ENCODE results near the gene HOXD11. TPM values are rescaled to one million over a fixed set of nuclear protein-coding genes. Genes with fewer than 3 reads are reported as not detected.
A peak's percentile ranks its signal among the peaks of the same experiment; 100 is the strongest.

The HOXD11 gene
- total RNA-seq, 1 experiment from 2014 or later: not detected

DNA sequence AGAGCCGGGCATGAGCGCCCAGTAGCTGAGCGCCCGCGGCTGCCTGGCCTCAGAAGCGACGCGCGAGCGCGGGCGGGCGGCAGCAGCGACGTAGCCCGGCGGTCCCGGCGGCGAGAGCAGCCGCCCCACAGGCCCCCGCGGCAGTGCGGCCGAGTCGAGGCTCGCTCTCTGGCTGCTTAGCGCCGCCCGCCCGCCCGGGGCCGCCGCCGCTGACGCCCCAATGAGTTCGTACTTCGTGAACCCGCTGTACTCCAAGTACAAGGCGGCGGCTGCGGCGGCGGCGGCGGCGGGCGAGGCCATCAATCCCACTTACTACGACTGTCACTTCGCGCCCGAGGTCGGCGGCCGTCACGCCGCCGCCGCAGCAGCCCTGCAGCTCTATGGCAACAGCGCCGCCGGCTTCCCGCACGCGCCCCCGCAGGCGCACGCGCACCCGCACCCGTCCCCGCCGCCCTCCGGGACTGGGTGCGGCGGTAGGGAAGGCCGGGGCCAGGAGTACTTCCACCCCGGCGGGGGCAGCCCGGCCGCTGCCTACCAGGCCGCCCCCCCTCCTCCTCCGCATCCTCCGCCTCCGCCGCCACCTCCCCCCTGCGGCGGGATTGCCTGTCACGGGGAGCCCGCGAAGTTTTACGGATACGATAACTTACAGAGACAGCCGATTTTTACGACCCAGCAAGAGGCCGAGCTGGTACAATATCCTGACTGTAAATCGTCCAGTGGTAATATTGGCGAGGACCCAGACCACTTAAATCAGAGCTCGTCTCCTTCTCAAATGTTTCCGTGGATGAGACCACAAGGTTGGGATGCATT, 23.3 kb downstream of the HOXD11 start:
- POLR2A ChIA-PET: no interaction called here
- Mint-ChIP-seq H3K9me3 (no peaks in the 10 kb centered on the region), H3K27ac (no peak overlapping the region), H3K4me3 (peak overlapping the region; percentile 45), H3K36me3 (0 out of 2 replicates have a peak, but pooled peaks cover 2% of the 10 kb centered on the region), H3K27me3 (ENCODE audit: low read depth) (peaks cover 98% of the 10 kb centered on the region), H3K4me1 (peaks cover 27% of the 10 kb centered on the region)
- CTCF ChIA-PET: interaction anchor here (1.2 to 3.1 kb wide), 3 partner anchors 10 to 424 kb away, joined by 3 to 14 read pairs (median 3); no protein-coding TSS in a partner anchor
- ATAC-seq (peak; percentile 40), DNase-seq (ENCODE audit: low spot score) (peak; percentile 56)
- no peak for TF ChIP-seq PRRX2 (CRISPR knock-in tag; IDR thresholded peaks at IDR 0.05)
- no peak for TF ChIP-seq TEAD4 (CRISPR knock-in tag; IDR thresholded peaks at IDR 0.05)
- TF ChIP-seq, protein P1, sequence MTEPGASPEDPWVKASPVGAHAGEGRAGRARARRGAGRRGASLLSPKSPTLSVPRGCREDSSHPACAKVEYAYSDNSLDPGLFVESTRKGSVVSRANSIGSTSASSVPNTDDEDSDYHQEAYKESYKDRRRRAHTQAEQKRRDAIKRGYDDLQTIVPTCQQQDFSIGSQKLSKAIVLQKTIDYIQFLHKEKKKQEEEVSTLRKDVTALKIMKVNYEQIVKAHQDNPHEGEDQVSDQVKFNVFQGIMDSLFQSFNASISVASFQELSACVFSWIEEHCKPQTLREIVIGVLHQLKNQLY (CRISPR knock-in tag; IDR thresholded peaks at IDR 0.05): no peak
- no peak for TF ChIP-seq STAT6 (CRISPR knock-in tag; conservative IDR thresholded peaks at IDR 0.05; ENCODE audit: low read depth)
- TF ChIP-seq, protein P2, sequence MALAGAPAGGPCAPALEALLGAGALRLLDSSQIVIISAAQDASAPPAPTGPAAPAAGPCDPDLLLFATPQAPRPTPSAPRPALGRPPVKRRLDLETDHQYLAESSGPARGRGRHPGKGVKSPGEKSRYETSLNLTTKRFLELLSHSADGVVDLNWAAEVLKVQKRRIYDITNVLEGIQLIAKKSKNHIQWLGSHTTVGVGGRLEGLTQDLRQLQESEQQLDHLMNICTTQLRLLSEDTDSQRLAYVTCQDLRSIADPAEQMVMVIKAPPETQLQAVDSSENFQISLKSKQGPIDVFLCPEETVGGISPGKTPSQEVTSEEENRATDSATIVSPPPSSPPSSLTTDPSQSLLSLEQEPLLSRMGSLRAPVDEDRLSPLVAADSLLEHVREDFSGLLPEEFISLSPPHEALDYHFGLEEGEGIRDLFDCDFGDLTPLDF (CRISPR knock-in tag; IDR thresholded peaks at IDR 0.05): no peak
- TF ChIP-seq ZNF416 (CRISPR knock-in tag; IDR thresholded peaks at IDR 0.05): no peak
- TF ChIP-seq MXD4 (CRISPR knock-in tag; IDR thresholded peaks at IDR 0.05; ENCODE audit: borderline replicate concordance): no peak
- TF ChIP-seq IRF1 (CRISPR knock-in tag; IDR thresholded peaks at IDR 0.05): no peak
- TF ChIP-seq SMAD4 (CRISPR knock-in tag; IDR thresholded peaks at IDR 0.05): no peak
- no peak for TF ChIP-seq NR3C1 (CRISPR knock-in tag; conservative IDR thresholded peaks at IDR 0.05; ENCODE audit: low read depth)
- no peak for TF ChIP-seq CDX4 (CRISPR knock-in tag; IDR thresholded peaks at IDR 0.05; ENCODE audit: borderline replicate concordance)
- TF ChIP-seq ZNF425 (CRISPR knock-in tag; conservative IDR thresholded peaks at IDR 0.05): no peak
- no peak for TF ChIP-seq OVOL2 (CRISPR knock-in tag; IDR thresholded peaks at IDR 0.05; ENCODE audit: borderline replicate concordance)
- no peak for TF ChIP-seq ZNF396 (CRISPR knock-in tag; IDR thresholded peaks at IDR 0.05; ENCODE audit: borderline replicate concordance)
- TF ChIP-seq ESRRA (CRISPR knock-in tag; IDR thresholded peaks at IDR 0.05; ENCODE audit: borderline replicate concordance): no peak
- TF ChIP-seq, protein P3, sequence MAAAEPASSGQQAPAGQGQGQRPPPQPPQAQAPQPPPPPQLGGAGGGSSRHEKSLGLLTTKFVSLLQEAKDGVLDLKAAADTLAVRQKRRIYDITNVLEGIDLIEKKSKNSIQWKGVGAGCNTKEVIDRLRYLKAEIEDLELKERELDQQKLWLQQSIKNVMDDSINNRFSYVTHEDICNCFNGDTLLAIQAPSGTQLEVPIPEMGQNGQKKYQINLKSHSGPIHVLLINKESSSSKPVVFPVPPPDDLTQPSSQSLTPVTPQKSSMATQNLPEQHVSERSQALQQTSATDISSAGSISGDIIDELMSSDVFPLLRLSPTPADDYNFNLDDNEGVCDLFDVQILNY (CRISPR knock-in tag; IDR thresholded peaks at IDR 0.05): no peak
- no peak for TF ChIP-seq GTF2I (CRISPR knock-in tag; conservative IDR thresholded peaks at IDR 0.05)
- no peak for TF ChIP-seq CREB1 (CRISPR knock-in tag; IDR thresholded peaks at IDR 0.05)
- TF ChIP-seq, protein P4, sequence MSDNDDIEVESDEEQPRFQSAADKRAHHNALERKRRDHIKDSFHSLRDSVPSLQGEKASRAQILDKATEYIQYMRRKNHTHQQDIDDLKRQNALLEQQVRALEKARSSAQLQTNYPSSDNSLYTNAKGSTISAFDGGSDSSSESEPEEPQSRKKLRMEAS (CRISPR knock-in tag; IDR thresholded peaks at IDR 0.05): no peak
- no peak for TF ChIP-seq SOX15 (CRISPR knock-in tag; IDR thresholded peaks at IDR 0.05)

Measured in WTC11 (cell line).